ENCODE data around the gene DENND1B.

- TF ChIP-seq CTCF (IDR thresholded peaks at IDR 0.05) (no peak), GABPA (IDR thresholded peaks at IDR 0.05; ENCODE audit: low read depth) (no peak), EZH2phosphoT487 (IDR thresholded peaks at IDR 0.05; ENCODE audit: borderline replicate concordance, low read depth) (no peak), TAF1 (IDR thresholded peaks at IDR 0.05; ENCODE audit: borderline replicate concordance, low read depth, low read length) (no peak), YY1 (IDR thresholded peaks at IDR 0.05; ENCODE audit: low read depth) (no peak), RFX5 (IDR thresholded peaks at IDR 0.05; ENCODE audit: low read length) (no peak), MEF2A (IDR thresholded peaks at IDR 0.05; ENCODE audit: borderline replicate concordance, low read depth) (no peak)
Measured at GRCh38 chr1:197725976-197726375, 49.3 kb downstream of the DENND1B start.
